ENCODE measurements around the gene TAAR1. TPM values are rescaled to one million over a fixed set of nuclear protein-coding genes. Genes with fewer than 3 reads are reported as not detected.

TAAR1 gene
- total and polyA plus RNA-seq, 2 experiments from 2014 or later, result not detected

DNA sequence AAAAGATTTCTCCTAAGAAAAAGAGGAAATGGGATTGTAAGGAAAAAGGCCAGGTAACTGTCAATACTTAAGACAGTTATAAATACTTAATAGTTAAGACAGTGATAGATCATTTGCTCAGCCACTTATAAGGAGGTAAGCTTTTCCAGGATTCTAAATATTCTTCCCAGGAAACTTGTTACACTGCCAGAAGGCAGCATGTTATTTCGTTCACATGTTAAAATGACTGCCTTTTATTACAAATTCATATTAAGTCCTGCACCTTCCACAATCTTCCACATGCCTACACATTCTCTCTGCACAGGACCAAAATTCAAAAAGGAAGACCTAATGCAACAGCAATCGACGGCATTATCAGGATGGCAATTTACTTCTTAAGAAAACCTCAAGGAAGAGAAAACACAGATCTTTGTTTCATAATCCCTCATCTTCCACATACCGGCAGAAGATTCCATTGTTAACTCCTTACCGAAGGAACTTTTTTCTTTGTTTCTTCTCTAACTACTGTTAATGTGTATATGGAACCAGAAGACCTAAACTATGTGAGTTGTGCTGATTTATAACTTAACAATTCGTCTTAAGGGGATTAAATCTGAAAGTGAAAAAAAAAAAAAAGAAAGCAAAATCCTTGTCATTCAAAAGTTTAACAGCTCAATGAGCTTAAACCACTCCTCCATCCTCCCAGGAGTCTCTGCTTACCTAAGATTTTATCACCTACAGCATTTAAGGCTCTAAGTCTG is 35.7 kb downstream of the TAAR1 start:
- H2AFZ ChIP-seq, result peak overlapping the region; percentile 39; the same call in 1 of the 2 replicates
- no peaks in the 10 kb centered on the region for H3K36me3 Mint-ChIP-seq (ENCODE audit: low read depth)

More for the DNA sequence above, 35.7 kb downstream of the TAAR1 start:
- H3K4me2 ChIP-seq, result no peak overlapping the region
- H3K27me3 ChIP-seq (ENCODE audit: insufficient read depth), result no peaks in the 10 kb centered on the region
- no peaks in the 10 kb centered on the region for H3K36me3 ChIP-seq (ENCODE audit: insufficient read depth)
- no peaks in the 10 kb centered on the region for H3K27me3 Mint-ChIP-seq (ENCODE audit: insufficient read depth, low read depth, poor library complexity)
- no peaks in the 10 kb centered on the region for H3K79me2 ChIP-seq (replicated peaks; ENCODE audit: insufficient read depth)
- H3K9me3 Mint-ChIP-seq, result peaks cover 11% of the 10 kb centered on the region; the same call in 2 of the 3 replicates
- no peaks in the 10 kb centered on the region for H4K20me1 ChIP-seq (replicated peaks; ENCODE audit: insufficient read depth)
- ATAC-seq (no peak), DNase-seq (ENCODE audit: low spot score) (no peak)
- no peak overlapping the region for H3K27ac Mint-ChIP-seq
- no peak for TF ChIP-seq CREB1 (CRISPR knock-in tag; IDR thresholded peaks at IDR 0.05; ENCODE audit: low read depth)
- TF ChIP-seq, protein P1, sequence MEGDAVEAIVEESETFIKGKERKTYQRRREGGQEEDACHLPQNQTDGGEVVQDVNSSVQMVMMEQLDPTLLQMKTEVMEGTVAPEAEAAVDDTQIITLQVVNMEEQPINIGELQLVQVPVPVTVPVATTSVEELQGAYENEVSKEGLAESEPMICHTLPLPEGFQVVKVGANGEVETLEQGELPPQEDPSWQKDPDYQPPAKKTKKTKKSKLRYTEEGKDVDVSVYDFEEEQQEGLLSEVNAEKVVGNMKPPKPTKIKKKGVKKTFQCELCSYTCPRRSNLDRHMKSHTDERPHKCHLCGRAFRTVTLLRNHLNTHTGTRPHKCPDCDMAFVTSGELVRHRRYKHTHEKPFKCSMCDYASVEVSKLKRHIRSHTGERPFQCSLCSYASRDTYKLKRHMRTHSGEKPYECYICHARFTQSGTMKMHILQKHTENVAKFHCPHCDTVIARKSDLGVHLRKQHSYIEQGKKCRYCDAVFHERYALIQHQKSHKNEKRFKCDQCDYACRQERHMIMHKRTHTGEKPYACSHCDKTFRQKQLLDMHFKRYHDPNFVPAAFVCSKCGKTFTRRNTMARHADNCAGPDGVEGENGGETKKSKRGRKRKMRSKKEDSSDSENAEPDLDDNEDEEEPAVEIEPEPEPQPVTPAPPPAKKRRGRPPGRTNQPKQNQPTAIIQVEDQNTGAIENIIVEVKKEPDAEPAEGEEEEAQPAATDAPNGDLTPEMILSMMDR (conservative IDR thresholded peaks at IDR 0.05; ENCODE audit: low read depth in 2 of 2), result no peak
- no peak for TF ChIP-seq EZH2 (IDR thresholded peaks at IDR 0.05; ENCODE audit: low read depth, unreplicated experiment)
- TF ChIP-seq POLR2AphosphoS5 (IDR thresholded peaks at IDR 0.05; ENCODE audit: low read depth), result no peak
- no peak for TF ChIP-seq ZNF114 (CRISPR knock-in tag; IDR thresholded peaks at IDR 0.05)
- no peak for TF ChIP-seq JUNB (IDR thresholded peaks at IDR 0.05; ENCODE audit: unreplicated experiment)
- no peak for TF ChIP-seq EZH2phosphoT487 (IDR thresholded peaks at IDR 0.05; ENCODE audit: unreplicated experiment)
- TF ChIP-seq, protein P2, sequence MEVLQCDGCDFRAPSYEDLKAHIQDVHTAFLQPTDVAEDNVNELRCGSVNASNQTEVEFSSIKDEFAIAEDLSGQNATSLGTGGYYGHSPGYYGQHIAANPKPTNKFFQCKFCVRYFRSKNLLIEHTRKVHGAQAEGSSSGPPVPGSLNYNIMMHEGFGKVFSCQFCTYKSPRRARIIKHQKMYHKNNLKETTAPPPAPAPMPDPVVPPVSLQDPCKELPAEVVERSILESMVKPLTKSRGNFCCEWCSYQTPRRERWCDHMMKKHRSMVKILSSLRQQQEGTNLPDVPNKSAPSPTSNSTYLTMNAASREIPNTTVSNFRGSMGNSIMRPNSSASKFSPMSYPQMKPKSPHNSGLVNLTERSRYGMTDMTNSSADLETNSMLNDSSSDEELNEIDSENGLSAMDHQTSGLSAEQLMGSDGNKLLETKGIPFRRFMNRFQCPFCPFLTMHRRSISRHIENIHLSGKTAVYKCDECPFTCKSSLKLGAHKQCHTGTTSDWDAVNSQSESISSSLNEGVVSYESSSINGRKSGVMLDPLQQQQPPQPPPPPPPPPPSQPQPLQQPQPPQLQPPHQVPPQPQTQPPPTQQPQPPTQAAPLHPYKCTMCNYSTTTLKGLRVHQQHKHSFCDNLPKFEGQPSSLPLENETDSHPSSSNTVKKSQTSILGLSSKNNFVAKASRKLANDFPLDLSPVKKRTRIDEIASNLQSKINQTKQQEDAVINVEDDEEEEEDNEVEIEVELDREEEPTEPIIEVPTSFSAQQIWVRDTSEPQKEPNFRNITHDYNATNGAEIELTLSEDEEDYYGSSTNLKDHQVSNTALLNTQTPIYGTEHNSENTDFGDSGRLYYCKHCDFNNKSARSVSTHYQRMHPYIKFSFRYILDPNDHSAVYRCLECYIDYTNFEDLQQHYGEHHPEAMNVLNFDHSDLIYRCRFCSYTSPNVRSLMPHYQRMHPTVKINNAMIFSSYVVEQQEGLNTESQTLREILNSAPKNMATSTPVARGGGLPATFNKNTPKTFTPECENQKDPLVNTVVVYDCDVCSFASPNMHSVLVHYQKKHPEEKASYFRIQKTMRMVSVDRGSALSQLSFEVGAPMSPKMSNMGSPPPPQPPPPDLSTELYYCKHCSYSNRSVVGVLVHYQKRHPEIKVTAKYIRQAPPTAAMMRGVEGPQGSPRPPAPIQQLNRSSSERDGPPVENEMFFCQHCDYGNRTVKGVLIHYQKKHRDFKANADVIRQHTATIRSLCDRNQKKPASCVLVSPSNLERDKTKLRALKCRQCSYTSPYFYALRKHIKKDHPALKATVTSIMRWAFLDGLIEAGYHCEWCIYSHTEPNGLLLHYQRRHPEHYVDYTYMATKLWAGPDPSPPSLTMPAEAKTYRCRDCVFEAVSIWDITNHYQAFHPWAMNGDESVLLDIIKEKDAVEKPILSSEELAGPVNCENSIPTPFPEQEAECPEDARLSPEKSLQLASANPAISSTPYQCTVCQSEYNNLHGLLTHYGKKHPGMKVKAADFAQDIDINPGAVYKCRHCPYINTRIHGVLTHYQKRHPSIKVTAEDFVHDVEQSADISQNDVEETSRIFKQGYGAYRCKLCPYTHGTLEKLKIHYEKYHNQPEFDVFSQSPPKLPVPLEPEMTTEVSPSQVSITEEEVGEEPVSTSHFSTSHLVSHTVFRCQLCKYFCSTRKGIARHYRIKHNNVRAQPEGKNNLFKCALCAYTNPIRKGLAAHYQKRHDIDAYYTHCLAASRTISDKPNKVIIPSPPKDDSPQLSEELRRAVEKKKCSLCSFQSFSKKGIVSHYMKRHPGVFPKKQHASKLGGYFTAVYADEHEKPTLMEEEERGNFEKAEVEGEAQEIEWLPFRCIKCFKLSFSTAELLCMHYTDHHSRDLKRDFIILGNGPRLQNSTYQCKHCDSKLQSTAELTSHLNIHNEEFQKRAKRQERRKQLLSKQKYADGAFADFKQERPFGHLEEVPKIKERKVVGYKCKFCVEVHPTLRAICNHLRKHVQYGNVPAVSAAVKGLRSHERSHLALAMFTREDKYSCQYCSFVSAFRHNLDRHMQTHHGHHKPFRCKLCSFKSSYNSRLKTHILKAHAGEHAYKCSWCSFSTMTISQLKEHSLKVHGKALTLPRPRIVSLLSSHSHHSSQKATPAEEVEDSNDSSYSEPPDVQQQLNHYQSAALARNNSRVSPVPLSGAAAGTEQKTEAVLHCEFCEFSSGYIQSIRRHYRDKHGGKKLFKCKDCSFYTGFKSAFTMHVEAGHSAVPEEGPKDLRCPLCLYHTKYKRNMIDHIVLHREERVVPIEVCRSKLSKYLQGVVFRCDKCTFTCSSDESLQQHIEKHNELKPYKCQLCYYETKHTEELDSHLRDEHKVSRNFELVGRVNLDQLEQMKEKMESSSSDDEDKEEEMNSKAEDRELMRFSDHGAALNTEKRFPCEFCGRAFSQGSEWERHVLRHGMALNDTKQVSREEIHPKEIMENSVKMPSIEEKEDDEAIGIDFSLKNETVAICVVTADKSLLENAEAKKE (CRISPR knock-in tag; IDR thresholded peaks at IDR 0.05), result no peak
- TF ChIP-seq, protein P3, sequence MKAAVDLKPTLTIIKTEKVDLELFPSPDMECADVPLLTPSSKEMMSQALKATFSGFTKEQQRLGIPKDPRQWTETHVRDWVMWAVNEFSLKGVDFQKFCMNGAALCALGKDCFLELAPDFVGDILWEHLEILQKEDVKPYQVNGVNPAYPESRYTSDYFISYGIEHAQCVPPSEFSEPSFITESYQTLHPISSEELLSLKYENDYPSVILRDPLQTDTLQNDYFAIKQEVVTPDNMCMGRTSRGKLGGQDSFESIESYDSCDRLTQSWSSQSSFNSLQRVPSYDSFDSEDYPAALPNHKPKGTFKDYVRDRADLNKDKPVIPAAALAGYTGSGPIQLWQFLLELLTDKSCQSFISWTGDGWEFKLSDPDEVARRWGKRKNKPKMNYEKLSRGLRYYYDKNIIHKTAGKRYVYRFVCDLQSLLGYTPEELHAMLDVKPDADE (IDR thresholded peaks at IDR 0.05), result no peak
- TF ChIP-seq STAT1 (IDR thresholded peaks at IDR 0.05; ENCODE audit: unreplicated experiment), result no peak
- TF ChIP-seq ZNF331 (CRISPR knock-in tag; IDR thresholded peaks at IDR 0.05; ENCODE audit: low read depth), result no peak
- TF ChIP-seq NANOG (IDR thresholded peaks at IDR 0.05; ENCODE audit: borderline replicate concordance), result no peak
- no peak overlapping the region for H3K27ac ChIP-seq (ENCODE audit: low read depth)
- no peaks in the 10 kb centered on the region for H3K4me1 ChIP-seq (ENCODE audit: insufficient read depth)
- no peaks in the 10 kb centered on the region for H3F3A ChIP-seq (replicated peaks; ENCODE audit: low read depth)
- no peaks in the 10 kb centered on the region for H3K9me2 ChIP-seq (ENCODE audit: insufficient read depth)
- H3K4me3 ChIP-seq, result no peak overlapping the region
- H3K4me1 Mint-ChIP-seq, result no peaks in the 10 kb centered on the region
- H3K4me3 Mint-ChIP-seq, result no peak overlapping the region
